Left lung (tissue), 10 donors: ENCODE data around the gene GHSR. TPM values are rescaled to one million over a fixed set of nuclear protein-coding genes. Genes with fewer than 3 reads are reported as not detected.

Source experiments
- ATAC-seq: fragments of 200-7000 bp; cut with Tn5 transposase; one replicate; pipeline ENCODE4 v1.9.1; 2020; ENCODE audit warnings: moderate library complexity
- DNase-seq, 4 donors: peaks; one replicate each; pipeline ENCODE4 v3.0.0-alpha.2; 2013 to 2020
- H3K27ac ChIP-seq, 2 donors: fragments of 200-600 bp; sonication (generic) in 1 of 2; one replicate each; pipeline versions ENCODE4 v1.5.0 to v1.8.0; 2020 to 2021
- H3K27me3 ChIP-seq, 2 donors: fragments of 200-600 bp; sonication (generic) in 1 of 2; one replicate each; pipeline versions ENCODE4 v1.5.0 to v1.8.0; 2020 to 2021
- H3K36me3 ChIP-seq, 2 donors: fragments of 200-600 bp; sonication (generic) in 1 of 2; one replicate each; pipeline versions ENCODE4 v1.5.0 to v1.8.0; 2020 to 2021
- H3K4me1 ChIP-seq, 2 donors: fragments of 200-600 bp; one replicate each; pipeline ENCODE4 v1.8.0; 2021
- H3K4me3 ChIP-seq, 2 donors: fragments of 200-600 bp; sonication (generic) in 1 of 2; one replicate each; pipeline versions ENCODE4 v1.5.0 to v1.8.0; 2020 to 2021; ENCODE audit warnings: mild to moderate bottlenecking in 1 of 2
- H3K9me3 ChIP-seq, 2 donors: fragments of 200-600 bp; sonication (generic) in 1 of 2; one replicate each; pipeline versions ENCODE4 v1.5.0 to v1.8.0; 2020 to 2021
- intact Hi-C, 2 donors: fragments of 100-400 bp; cut with DNase I; formaldehyde crosslinking; loops; one replicate each; pipeline versions ENCODE4 v1.11.2 to v1.14.2; 2022
- polyA plus RNA-seq, 6 donors: library from polyadenylated mRNA; unstranded; fragments of 120-200 nt; gene quantifications; one replicate each; pipeline ENCODE4 v1.2.1, GENCODE V29; 2013; ENCODE audit not compliant: insufficient read length in 6 of 6
- total RNA-seq, 2 donors: library from RNA; stranded (reverse); fragmentation: NEBNext Ultra II Directional; extraction: Animal tissue kit (Norgen Biotek cat#: 25700); gene quantifications; one replicate each; pipeline ENCODE4 v1.2.1, GENCODE V29; 2021
- TF ChIP-seq, protein P1 (sequence below), 2 donors: fragments of 200-600 bp; sonication (generic) in 1 of 2; IDR thresholded peaks; one replicate each; pipeline versions ENCODE4 v1.5.0 to v1.8.0; 2021; ENCODE audit warnings: antibody characterized with exemption in 2 of 2
- donor health status: DM: no; HTN: yes; CAD: no.
- donor health status: DM: no; HTN: no; CAD: no.

Gene GHSR
- total and polyA plus RNA-seq, 8 donors, result not detected

DNA sequence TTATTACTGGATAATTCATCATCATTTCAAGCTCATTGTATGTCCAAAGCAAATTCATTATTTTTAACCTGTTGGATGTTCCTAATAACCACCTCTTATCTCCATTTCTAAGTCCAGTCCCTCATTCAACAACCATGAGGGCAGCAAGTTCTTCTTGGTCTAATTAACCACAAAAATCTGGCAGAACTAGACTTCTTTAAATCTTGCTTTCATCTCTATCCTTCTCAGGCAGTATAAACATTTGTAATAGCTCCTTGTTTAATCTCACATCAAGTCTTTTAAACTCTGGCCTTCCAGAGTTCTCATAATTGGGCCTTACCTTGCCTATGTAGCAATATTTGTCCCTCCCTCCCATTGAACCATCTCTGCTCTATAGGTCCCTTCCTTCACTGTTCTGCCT is 17.0 kb upstream of the GHSR start:
- intact Hi-C loops, result no loop called here
- H3K4me1 ChIP-seq, result no peaks in the 10 kb centered on the region
- no peak for DNase-seq
- H3K27ac ChIP-seq, result no peak overlapping the region
- H3K36me3 ChIP-seq, result no peaks in the 10 kb centered on the region
- H3K4me3 ChIP-seq, result no peak overlapping the region
- TF ChIP-seq, protein P1, sequence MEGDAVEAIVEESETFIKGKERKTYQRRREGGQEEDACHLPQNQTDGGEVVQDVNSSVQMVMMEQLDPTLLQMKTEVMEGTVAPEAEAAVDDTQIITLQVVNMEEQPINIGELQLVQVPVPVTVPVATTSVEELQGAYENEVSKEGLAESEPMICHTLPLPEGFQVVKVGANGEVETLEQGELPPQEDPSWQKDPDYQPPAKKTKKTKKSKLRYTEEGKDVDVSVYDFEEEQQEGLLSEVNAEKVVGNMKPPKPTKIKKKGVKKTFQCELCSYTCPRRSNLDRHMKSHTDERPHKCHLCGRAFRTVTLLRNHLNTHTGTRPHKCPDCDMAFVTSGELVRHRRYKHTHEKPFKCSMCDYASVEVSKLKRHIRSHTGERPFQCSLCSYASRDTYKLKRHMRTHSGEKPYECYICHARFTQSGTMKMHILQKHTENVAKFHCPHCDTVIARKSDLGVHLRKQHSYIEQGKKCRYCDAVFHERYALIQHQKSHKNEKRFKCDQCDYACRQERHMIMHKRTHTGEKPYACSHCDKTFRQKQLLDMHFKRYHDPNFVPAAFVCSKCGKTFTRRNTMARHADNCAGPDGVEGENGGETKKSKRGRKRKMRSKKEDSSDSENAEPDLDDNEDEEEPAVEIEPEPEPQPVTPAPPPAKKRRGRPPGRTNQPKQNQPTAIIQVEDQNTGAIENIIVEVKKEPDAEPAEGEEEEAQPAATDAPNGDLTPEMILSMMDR (IDR thresholded peaks at IDR 0.05), result no peak
- ATAC-seq, result no peak
- H3K27me3 ChIP-seq, result no peaks in the 10 kb centered on the region
- no peaks in the 10 kb centered on the region for H3K9me3 ChIP-seq

GRCh38 chr3:172464306-172464705 is 16.1 kb upstream of the GHSR start:
- TF ChIP-seq, protein P1 (IDR thresholded peaks at IDR 0.05), result no peak
- no peaks in the 10 kb centered on the region for H3K9me3 ChIP-seq
- H3K4me1 ChIP-seq, result no peaks in the 10 kb centered on the region
- no peak for DNase-seq
- no peak for ATAC-seq
- no peaks in the 10 kb centered on the region for H3K27me3 ChIP-seq
- no peak overlapping the region for H3K27ac ChIP-seq
- intact Hi-C loops, result no loop called here
- no peak overlapping the region for H3K4me3 ChIP-seq
- H3K36me3 ChIP-seq, result no peaks in the 10 kb centered on the region

- no peaks in the 10 kb centered on the region for H3K9me3 ChIP-seq
- TF ChIP-seq, protein P1 (IDR thresholded peaks at IDR 0.05), result peak; percentile 88 to 93
- no peak overlapping the region for H3K4me3 ChIP-seq
- H3K36me3 ChIP-seq, result no peaks in the 10 kb centered on the region
- H3K4me1 ChIP-seq, result no peaks in the 10 kb centered on the region
- intact Hi-C loops, result no loop called here
- H3K27ac ChIP-seq, result no peak overlapping the region
- peak; percentile 85 for ATAC-seq
- no peaks in the 10 kb centered on the region for H3K27me3 ChIP-seq
- no peak for DNase-seq
These were observed 13.4 kb upstream of the GHSR start for GRCh38 chr3:172461530-172462138.

DNA sequence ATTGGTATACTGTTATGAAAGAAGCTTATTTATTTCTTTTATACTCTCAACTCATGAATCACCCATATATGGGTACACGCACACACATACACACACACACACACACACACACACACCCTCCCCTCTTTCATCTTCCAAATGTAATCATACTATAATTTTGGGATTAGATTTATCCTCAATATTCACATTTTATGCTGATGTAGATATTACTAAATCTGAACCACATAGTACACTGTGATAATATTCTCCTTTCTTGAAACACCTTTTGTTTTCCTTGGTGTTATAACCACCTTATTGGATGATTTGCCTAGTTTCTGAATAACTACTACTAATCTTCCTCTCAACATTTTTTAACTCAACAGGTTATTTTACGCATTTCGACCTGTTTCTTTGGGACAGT is 8.1 kb upstream of the GHSR start:
- intact Hi-C loops, result no loop called here
- Histone ChIP-seq H3K9me3 (no peaks in the 10 kb centered on the region), H3K27me3 (peaks cover 0 to 20% of the 10 kb centered on the region in 2 donors), H3K27ac (no peak overlapping the region), H3K4me3 (no peak overlapping the region), H3K4me1 (no peaks in the 10 kb centered on the region), H3K36me3 (no peaks in the 10 kb centered on the region)
- TF ChIP-seq, protein P1 (IDR thresholded peaks at IDR 0.05), result no peak
- DNase-seq (no peak), ATAC-seq (no peak)

DNA sequence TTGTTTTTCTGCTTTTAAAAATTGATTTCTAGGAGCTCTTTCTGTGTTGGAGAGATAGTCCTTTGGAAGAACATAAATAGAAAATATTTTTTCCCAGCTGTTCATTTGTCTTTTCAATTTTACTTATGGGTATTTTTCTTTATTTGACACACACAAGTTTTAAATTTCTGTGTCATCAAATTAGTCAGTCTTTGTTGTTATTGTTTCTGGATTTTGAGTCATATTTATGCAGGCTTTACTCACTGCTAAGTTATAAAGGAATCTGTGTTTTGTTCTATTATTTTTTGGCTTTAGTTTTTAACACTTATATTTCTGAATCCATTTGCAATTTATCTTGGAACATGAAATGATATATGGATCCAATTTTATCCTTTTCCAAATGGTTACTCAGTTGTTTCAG is 5.9 kb upstream of the GHSR start:
- TF ChIP-seq, protein P1 (IDR thresholded peaks at IDR 0.05), result no peak
- Histone ChIP-seq H3K27me3 (peaks cover 18 to 42% of the 10 kb centered on the region in 2 donors), H3K27ac (no peak overlapping the region), H3K9me3 (no peaks in the 10 kb centered on the region), H3K4me1 (no peaks in the 10 kb centered on the region), H3K4me3 (no peak overlapping the region), H3K36me3 (no peaks in the 10 kb centered on the region)
- ATAC-seq (no peak), DNase-seq (no peak)
- intact Hi-C loops, result no loop called here
